Astrocyte of the cerebellum (primary cell): ENCODE data around the gene CASP8.

ENCODE experiments used
- DNase-seq: peaks from one replicate; pipeline ENCODE4 v3.0.0-alpha.2; 2011; ENCODE audit warnings: low read depth
- H3K4me3 ChIP-seq: 2 replicates; pipeline ENCODE4 v1.5.1; 2011; ENCODE audit warnings: mild to moderate bottlenecking, low read depth, low read length, moderate library complexity
- CTCF ChIP-seq: IDR thresholded peaks from 2 replicates; pipeline ENCODE4 v1.5.1; 2012; ENCODE audit warnings: low read length, low read depth, moderate library complexity, mild to moderate bottlenecking; ENCODE audit errors: missing control alignments
- in situ Hi-C: cut with HindIII; loops from 2 replicates; pipeline ENCODE4 v1.10.0; 2017; ENCODE audit warnings: low sequenced_read_pairs

The CASP8 gene

DNA sequence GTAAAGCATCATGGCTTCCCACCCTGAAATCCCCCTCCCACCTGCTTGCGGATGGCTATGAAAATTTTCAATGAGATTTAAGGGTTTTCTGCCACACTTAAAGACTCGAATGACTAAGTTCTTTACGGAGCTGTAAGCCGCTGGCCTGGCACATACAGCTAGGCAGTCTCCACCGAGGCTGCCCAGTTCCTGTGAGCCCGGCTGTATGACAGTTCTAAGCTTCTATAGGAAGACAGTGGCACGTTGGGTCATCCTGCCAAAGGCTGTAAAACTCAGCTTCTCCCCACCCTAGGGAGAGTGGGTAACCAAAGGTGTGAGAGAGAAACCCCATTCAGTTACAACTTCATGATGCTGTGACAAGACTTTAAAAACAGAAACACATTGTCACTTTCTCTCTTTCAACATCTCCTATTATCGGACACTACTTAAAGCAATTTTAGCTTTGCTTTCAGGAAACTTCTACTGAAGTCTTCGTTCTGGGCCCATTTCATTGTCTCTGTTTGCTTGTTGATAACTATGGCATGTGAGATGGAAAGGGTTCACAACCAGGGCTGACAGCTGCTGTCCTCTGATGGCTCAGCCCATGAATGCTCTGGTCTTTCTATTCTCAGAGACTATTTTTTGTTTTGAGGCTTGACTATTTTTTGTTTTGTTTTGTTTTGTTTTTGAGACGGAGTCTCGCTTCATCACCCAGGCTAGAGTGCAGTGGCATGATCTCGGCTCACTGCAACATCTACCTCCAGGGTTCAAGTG is 7.1 kb downstream of the CASP8 start:
- no peak for TF ChIP-seq CTCF
- H3K4me3 ChIP-seq, result no peak overlapping the region
- in situ Hi-C loops, result no loop called here
- no peak for DNase-seq

- DNase-seq, result no peak
- in situ Hi-C loops, result no loop called here
- no peak overlapping the region for H3K4me3 ChIP-seq
- no peak for TF ChIP-seq CTCF
Measured at GRCh38 chr2:201269764-201270163, 9.4 kb downstream of the CASP8 start.

- TF ChIP-seq CTCF, result no peak
- in situ Hi-C loops, result no loop called here
- DNase-seq, result no peak
- no peak overlapping the region for H3K4me3 ChIP-seq
Measured at GRCh38 chr2:201270293-201271001, 10.1 kb downstream of the CASP8 start.

GRCh38 chr2:201271917-201272316 is 11.6 kb downstream of the CASP8 start:
- in situ Hi-C loops, result no loop called here
- H3K4me3 ChIP-seq, result no peak overlapping the region
- no peak for DNase-seq
- TF ChIP-seq CTCF, result no peak

- TF ChIP-seq CTCF, result no peak
- H3K4me3 ChIP-seq, result no peak overlapping the region
- in situ Hi-C loops, result no loop called here
- DNase-seq, result no peak
Measured at GRCh38 chr2:201273330-201273983, 13.1 kb downstream of the CASP8 start.

GRCh38 chr2:201275069-201275468 is 14.7 kb downstream of the CASP8 start:
- in situ Hi-C loops, result no loop called here
- no peak for DNase-seq
- H3K4me3 ChIP-seq, result no peak overlapping the region
- TF ChIP-seq CTCF, result no peak
